Activated CD8-positive, alpha-beta memory T cell treated with anti-CD3 and anti-CD28 coated beads, Interleukin-2, amount 50 U/mL, for 4 hours (primary cell): Measurements from ENCODE around the gene VILL.
A peak's percentile ranks its signal among the peaks of the same experiment; 100 is the strongest.
"Not testable (repeated sequence)": the region's sequence is repeated elsewhere in the genome, so short reads cannot be mapped to it uniquely, and the experiment has no call there.

Experiments
- DNase-seq: peaks from one replicate; pipeline ENCODE4 v3.0.0-alpha.2; 2020

Gene VILL

DNA sequence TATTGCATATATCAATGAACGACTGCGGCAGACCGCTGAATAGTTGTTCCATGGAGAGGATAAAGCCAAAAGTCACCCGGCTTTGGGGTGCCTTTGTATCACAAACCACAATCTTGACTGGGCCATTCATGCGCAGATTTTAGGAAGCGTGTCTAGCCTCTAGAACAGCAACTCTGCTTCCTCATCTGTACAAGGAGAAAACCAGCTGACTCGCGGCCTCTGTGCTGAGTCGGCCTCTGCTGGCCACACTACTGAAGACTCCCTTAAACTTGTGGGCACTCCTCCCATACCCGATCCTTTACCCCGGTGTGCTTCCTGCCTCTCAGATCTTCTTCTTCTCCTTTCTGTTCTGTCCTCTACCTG, 49.3 kb downstream of the VILL start:
- DNase-seq = peak; percentile 49

DNA sequence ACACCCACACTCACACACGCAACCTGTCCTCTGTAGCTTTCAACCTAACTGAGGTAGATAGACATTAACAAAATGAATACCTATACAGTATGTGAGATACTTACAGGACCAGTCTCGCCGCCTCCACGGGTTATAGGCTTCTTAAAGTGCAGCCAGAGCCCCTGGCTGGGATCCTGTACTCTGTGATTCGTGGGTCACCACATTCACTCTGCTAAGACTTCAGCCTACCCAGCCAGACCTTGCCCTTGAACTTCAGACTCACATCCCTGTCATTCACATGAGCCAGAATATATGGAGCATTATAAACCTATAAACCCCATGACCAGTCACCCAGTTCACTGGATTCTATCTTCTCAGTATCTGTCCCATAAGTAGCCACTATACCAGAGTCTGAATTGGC, 49.8 kb downstream of the VILL start:
- no peak for DNase-seq

DNA sequence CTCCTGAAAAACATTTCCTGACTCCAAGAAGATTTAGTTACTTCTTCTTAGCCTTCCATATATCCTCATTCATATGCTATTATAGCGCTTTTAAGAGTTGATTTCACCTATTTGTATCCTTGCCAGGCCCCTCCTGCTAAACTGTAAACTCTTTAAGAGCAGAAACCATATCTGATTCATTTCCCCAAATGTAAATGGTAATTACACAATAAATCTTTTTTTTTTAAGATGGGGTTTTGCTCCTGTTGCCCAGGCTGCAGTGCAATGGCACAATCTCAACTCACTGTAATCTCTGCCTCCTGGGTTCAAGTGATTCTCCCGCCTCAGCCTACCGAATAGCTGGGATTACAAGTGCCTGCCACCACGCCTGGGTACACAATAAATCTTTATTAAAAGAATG, 52.9 kb downstream of the VILL start:
- DNase-seq = no peak

DNA sequence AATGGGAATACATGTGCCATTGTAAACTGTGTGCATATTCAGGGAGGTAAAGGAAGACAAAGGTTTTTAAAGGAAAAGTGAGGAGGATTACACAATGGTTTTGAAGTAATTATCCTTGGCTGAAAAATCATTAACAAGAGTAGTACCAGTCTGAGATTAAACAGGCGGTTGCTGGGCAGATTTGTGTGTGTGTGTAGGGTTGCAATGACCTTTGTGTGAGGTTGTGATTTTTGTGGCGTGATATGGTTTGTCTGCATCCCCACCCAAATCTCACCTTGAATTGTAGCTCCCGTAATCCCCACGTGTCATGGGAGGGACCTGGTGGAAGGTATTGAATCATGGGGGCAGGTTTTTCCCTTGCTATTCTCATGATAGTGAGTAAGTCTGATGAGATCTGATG, 55.4 kb downstream of the VILL start:
- DNase-seq = no peak

DNA sequence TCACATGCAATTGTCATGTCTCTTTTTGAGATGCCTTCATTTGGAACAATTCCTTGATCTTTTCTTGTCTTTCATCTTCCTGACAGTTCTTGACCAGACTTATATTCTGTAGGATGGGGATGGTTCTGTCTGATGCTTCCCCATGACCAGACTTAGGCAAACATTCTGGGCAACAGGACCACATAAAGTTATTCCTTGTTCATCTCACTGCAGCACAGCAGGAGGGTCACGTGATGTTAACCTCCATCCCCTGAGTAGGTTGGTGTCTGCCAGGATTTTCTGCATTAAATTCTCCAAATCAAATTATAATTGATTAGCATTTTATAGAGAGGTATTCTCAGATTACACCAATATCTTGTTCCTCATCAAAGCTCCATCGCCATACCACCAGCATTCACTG, 56.2 kb downstream of the VILL start:
- no peak for DNase-seq

- no peak for DNase-seq
Observed at GRCh38 chr3:38047896-38048295, 57.3 kb downstream of the VILL start.

GRCh38 chr3:38049358-38050126, 59.0 kb downstream of the VILL start:
- DNase-seq = no peak

DNA sequence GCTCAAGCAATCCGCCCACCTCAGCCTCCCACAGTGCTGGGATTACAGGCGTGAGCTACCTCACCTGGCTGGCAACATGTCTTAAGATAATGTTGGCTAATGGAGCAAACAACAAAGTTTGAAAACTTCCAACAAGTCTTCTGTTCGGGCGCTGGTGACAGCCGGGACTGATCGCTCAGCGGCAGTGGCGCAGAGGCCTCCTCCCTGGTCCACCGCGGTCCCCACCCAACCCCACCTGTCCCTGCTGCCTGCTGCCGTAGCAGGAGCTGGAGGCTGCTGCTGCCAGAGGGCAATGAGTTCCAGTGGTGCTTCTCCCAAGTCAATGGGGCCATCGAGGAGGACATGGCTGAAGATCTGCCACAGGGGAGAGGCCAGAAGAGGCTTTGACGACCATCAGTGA, 60.5 kb downstream of the VILL start:
- DNase-seq = no peak

DNA sequence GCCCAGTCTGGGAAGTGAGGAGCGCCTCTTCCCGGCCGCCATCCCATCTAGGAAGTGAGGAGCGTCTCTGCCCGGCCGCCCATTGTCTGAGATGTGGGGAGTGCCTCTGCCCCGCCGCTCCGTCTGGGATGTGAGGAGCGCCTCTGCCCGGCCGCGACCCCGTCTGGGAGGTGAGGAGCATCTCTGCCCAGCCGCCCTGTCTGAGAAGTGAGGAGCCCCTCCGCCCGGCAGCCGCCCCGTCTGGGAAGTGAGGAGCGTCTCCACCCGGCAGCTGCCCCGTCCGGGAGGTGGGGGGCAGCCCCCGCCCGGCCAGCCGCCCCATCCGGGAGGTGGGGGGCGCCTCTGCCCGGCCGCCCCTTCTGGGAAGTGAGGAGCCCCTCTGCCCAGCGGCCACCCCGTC, 62.7 kb downstream of the VILL start:
- not testable (repeated sequence) for DNase-seq

- not testable (repeated sequence) for DNase-seq
Observed at GRCh38 chr3:38053813-38054498, 63.4 kb downstream of the VILL start.

DNA sequence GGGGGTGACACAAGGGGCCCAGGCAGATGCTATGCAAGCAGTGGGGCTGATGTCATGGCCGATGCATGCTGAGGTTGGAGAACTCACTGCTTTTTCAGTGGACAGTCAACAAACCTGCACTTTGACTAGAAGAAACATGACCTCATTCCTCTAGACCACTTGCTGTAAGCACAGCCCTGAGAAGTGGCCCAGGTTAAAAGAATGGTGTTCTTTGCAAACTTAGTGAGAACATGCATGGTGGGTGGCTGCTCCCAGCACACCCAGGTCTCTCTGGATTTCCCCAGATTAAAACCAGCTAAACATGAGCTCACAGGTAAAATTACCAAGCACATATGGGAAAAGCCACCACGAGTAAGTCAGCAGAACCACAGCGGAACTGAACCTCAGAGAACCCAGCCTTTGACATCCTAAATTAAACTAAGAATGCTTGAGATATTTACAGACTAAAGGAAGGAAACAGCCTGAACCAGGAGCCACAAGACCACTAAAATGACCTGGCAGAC, 64.0 kb downstream of the VILL start:
- DNase-seq = no peak
